H1 (cell line): Measurements from ENCODE around the gene PARD3. TPM values are rescaled to one million over a fixed set of nuclear protein-coding genes. Genes with fewer than 3 reads are reported as not detected.

ENCODE experiments used
- CBX5 ChIP-seq: fragments of 300-800, 300-1000 bp; sonication (generic); IDR thresholded peaks from 2 replicates; pipeline ENCODE4 v1.7.1; 2016; ENCODE audit warnings: antibody characterized with exemption, low read length, low read depth
- CHD1 ChIP-seq: IDR thresholded peaks from 2 replicates; pipeline ENCODE4 v1.6.1; 2012; ENCODE audit warnings: low read depth, low read length, improper control_type of control experiment
- CHD7 ChIP-seq: fragments of 300-600 bp; sonication (generic); IDR thresholded peaks from 2 replicates; pipeline ENCODE4 v1.7.1; 2012; ENCODE audit warnings: low read length, moderate library complexity, mild to moderate bottlenecking, inconsistent platforms; ENCODE audit not compliant: insufficient replicate concordance
- KDM5A ChIP-seq: fragments of 200-600 bp; IDR thresholded peaks from 2 replicates; pipeline ENCODE4 v1.7.1; 2012; ENCODE audit warnings: mild to moderate bottlenecking, low read length, inconsistent platforms, mixed read lengths
- RAD21 ChIP-seq, 2 experiments: IDR thresholded peaks in 1 of 2; conservative IDR thresholded peaks in 1 of 2; 2 replicates each; pipeline ENCODE4 v1.6.1; 2011; ENCODE audit warnings: low read depth in 2 of 2, low read length in 2 of 2, improper control_type of control experiment in 1 of 2, inconsistent platforms in 1 of 2, mild to moderate bottlenecking in 1 of 2, moderate library complexity in 1 of 2
- RXRA ChIP-seq: IDR thresholded peaks from 2 replicates; pipeline ENCODE4 v1.6.1; 2011; ENCODE audit warnings: low read depth, mild to moderate bottlenecking, low read length, moderate library complexity; ENCODE audit not compliant: insufficient read depth
- SIRT6 ChIP-seq: IDR thresholded peaks from one replicate; pipeline ENCODE4 v1.7.1; 2012; ENCODE audit warnings: low read length, inconsistent platforms
- SIX5 ChIP-seq: IDR thresholded peaks from 2 replicates; pipeline ENCODE4 v1.6.1; 2011; ENCODE audit warnings: mild to moderate bottlenecking, low read depth, low read length
- SP2 ChIP-seq: IDR thresholded peaks from 2 replicates; pipeline ENCODE4 v1.6.1; 2012; ENCODE audit warnings: mild to moderate bottlenecking, low read length, inconsistent platforms
- SP4 ChIP-seq: IDR thresholded peaks from 2 replicates; pipeline ENCODE4 v1.6.1; 2012; ENCODE audit warnings: low read length, inconsistent platforms
- TAF7 ChIP-seq: optimal IDR thresholded peaks from 2 replicates; pipeline ENCODE3; 2011; ENCODE audit warnings: low read depth, mild to moderate bottlenecking, inconsistent platforms, low read length, moderate library complexity, borderline replicate concordance
- TEAD4 ChIP-seq: IDR thresholded peaks from 2 replicates; pipeline ENCODE4 v1.6.1; 2012; ENCODE audit warnings: low read depth, low read length, inconsistent platforms, mixed read lengths
- polyA plus RNA-seq, 7 experiments: library from polyadenylated mRNA; depleted of rRNA in 3 of 7; stranded (reverse) in 5 of 7; unstranded in 2 of 7; fragments of >200 nt in 5 of 7; fragments of 200-250 nt in 2 of 7; gene quantifications; 1 replicate in 5 of 7; 2 replicates in 1 of 7; 4 replicates in 1 of 7; pipeline versions ENCODE4 v1.2.1 to v1.2.3, GENCODE V29; 2011 to 2013; ENCODE audit warnings: missing spikeins in 2 of 7, mixed read lengths in 2 of 7
- total RNA-seq: library from RNA; stranded (reverse); fragmentation: NEBNext Ultra II Directional; extraction: Animal tissue kit (Norgen Biotek cat#: 25700); gene quantifications from 2 replicates; pipeline ENCODE4 v1.2.1, GENCODE V29; 2021
- TF ChIP-seq, protein P1 (sequence below): IDR thresholded peaks from 2 replicates; pipeline ENCODE4 v1.6.1; 2012; ENCODE audit warnings: inconsistent platforms

The PARD3 gene
- total and polyA plus RNA-seq, 2 of the 8 experiments (the other 6 are each of a cell fraction or from before 2014, with no cell fraction given), result 19.7 to 49.1 TPM

- TF ChIP-seq CHD7 (no peak), RAD21 (IDR thresholded peaks at IDR 0.05 in 1 of 2, conservative IDR thresholded peaks at IDR 0.05 in 1 of 2; ENCODE audit: low read depth in 2 of 2, low read length in 2 of 2) (no peak), CHD1 (no peak), KDM5A (no peak), SP2 (no peak), TEAD4 (no peak), RXRA (no peak), CBX5 (no peak), SIRT6 (no peak), SP4 (no peak), TAF7 (no peak), SIX5 (no peak)
- TF ChIP-seq, protein P1, sequence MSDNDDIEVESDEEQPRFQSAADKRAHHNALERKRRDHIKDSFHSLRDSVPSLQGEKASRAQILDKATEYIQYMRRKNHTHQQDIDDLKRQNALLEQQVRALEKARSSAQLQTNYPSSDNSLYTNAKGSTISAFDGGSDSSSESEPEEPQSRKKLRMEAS, result no peak
Measured at GRCh38 chr10:34722404-34722803, 92.7 kb downstream of the PARD3 start (continued).
